ENCODE data around the gene DNAJA3. TPM values are rescaled to one million over a fixed set of nuclear protein-coding genes. Genes with fewer than 3 reads are reported as not detected.

The DNAJA3 gene
- polyA plus RNA-seq, 1 experiment: 32.1 TPM

- TF ChIP-seq CTCF (IDR thresholded peaks at IDR 0.05; ENCODE audit: low read depth, low read length): no peak
- Histone ChIP-seq H3K27me3 (ENCODE audit: control insufficient read depth, insufficient read depth, low read length) (no peaks in the 10 kb centered on the region), H3K27ac (ENCODE audit: low read depth, low read length) (peak within 1 kb of the TSS; percentile 33), H3K4me3 (ENCODE audit: low read depth, low read length) (peak within 1 kb of the TSS; percentile 71), H3K9me3 (ENCODE audit: control insufficient read depth, insufficient read depth, low read length) (peaks cover 12% of the 10 kb centered on the region)
- no peak for DNase-seq (ENCODE audit: low read depth, low spot score)
- CTCF ChIA-PET: no interaction called here
- POLR2A ChIA-PET: interaction anchor here (0.8 kb wide), 1 partner anchor 10 kb away, joined by 3 read pairs; no protein-coding TSS in a partner anchor
Observed at GRCh38 chr16:4474192-4474961, 48.7 kb downstream of the DNAJA3 start, which contains the start of gene NMRAL1. NMRAL1 (minus strand) TSS chr16:4474625; CDS start chr16:4474132, 493 bp downstream.

- H3K27ac ChIP-seq (ENCODE audit: low read depth, low read length): no peak within 1 kb of the TSS
- TF ChIP-seq CTCF (IDR thresholded peaks at IDR 0.05; ENCODE audit: low read depth, low read length): peak; percentile 43
- CTCF ChIA-PET: interaction anchor here (0.6 to 2.1 kb wide), 4 partner anchors 10 to 436 kb away, joined by 3 to 6 read pairs (median 4); no protein-coding TSS in a partner anchor
Observed at GRCh38 chr16:4475880-4476788, 50.5 kb downstream of the DNAJA3 start, which contains the start of gene HMOX2. HMOX2 (plus strand) TSS chr16:4476398; CDS start chr16:4505525, 29,127 bp downstream.

GRCh38 chr16:4477966-4478365 is 52.3 kb downstream of the DNAJA3 start:
- no peaks in the 10 kb centered on the region for H3K27me3 ChIP-seq (ENCODE audit: control insufficient read depth, insufficient read depth, low read length)
- ChIA-PET CTCF (interaction anchor here (0.8 to 2.1 kb wide), 4 partner anchors 11 to 74 kb away, joined by 3 to 8 read pairs (median 5); no protein-coding TSS in a partner anchor), POLR2A (interaction anchor here (1.0 kb wide), 1 partner anchor 22 kb away, joined by 5 read pairs; no protein-coding TSS in a partner anchor)
- no peak overlapping the region for H3K27ac ChIP-seq (ENCODE audit: low read depth, low read length)
- TF ChIP-seq CTCF (IDR thresholded peaks at IDR 0.05; ENCODE audit: low read depth, low read length): peak; percentile 25; the same call in 1 of the 2 replicates
- no peak overlapping the region for H3K4me3 ChIP-seq (ENCODE audit: low read depth, low read length)
- peaks cover 12% of the 10 kb centered on the region for H3K9me3 ChIP-seq (ENCODE audit: control insufficient read depth, insufficient read depth, low read length)
- DNase-seq (ENCODE audit: low read depth, low spot score): no peak

More at GRCh38 chr16:4475880-4476788, 50.5 kb downstream of the DNAJA3 start, which contains the start of gene HMOX2:
- no peaks in the 10 kb centered on the region for H3K27me3 ChIP-seq (ENCODE audit: control insufficient read depth, insufficient read depth, low read length)
- POLR2A ChIA-PET: interaction anchor here (0.7 to 1.2 kb wide), 2 partner anchors 25 to 31 kb away, joined by 3 read pairs; no protein-coding TSS in a partner anchor
- DNase-seq (ENCODE audit: low read depth, low spot score): no peak
- peak within 1 kb of the TSS; percentile 83 for H3K4me3 ChIP-seq (ENCODE audit: low read depth, low read length)
- peaks cover 12% of the 10 kb centered on the region for H3K9me3 ChIP-seq (ENCODE audit: control insufficient read depth, insufficient read depth, low read length)

GRCh38 chr16:4481526-4481925 is 55.9 kb downstream of the DNAJA3 start:
- POLR2A ChIA-PET: no interaction called here
- no peaks in the 10 kb centered on the region for H3K27me3 ChIP-seq (ENCODE audit: control insufficient read depth, insufficient read depth, low read length)
- no peak for TF ChIP-seq CTCF (IDR thresholded peaks at IDR 0.05; ENCODE audit: low read depth, low read length)
- no peaks in the 10 kb centered on the region; the same call in 1 of the 2 replicates for H3K9me3 ChIP-seq (ENCODE audit: control insufficient read depth, insufficient read depth, low read length)
- H3K27ac ChIP-seq (ENCODE audit: low read depth, low read length): no peak overlapping the region
- DNase-seq (ENCODE audit: low read depth, low spot score): no peak
- CTCF ChIA-PET: interaction anchor here (0.7 kb wide), 1 partner anchor 19 kb away, joined by 5 read pairs; no protein-coding TSS in a partner anchor
- H3K4me3 ChIP-seq (ENCODE audit: low read depth, low read length): no peak overlapping the region
